Hematopoietic multipotent progenitor cell treated with erythropoietin and hydrocortisone succinate and interleukin-3 and kit ligand, for 17 days (in vitro differentiated cells): Measurements from ENCODE around the gene CASP8AP2.
"Not testable (repeated sequence)": the region's sequence is repeated elsewhere in the genome, so short reads cannot be mapped to it uniquely, and the experiment has no call there.

Experiments
- DNase-seq: peaks from one replicate; pipeline ENCODE4 v3.0.0-alpha.2; 2015; ENCODE audit warnings: low spot score

Gene CASP8AP2

GRCh38 chr6:89829472-89830169 lies at the start of gene CASP8AP2:
Gene CASP8AP2 (plus strand): TSS chr6:89829880.
- peak; percentile 94 for DNase-seq

GRCh38 chr6:89781070-89782034 lies 48.3 kb upstream of the CASP8AP2 start:
- DNase-seq, result no peak

GRCh38 chr6:89782222-89782621 lies 47.5 kb upstream of the CASP8AP2 start:
- no peak for DNase-seq

- DNase-seq, result not testable (repeated sequence)
These were observed 46.4 kb upstream of the CASP8AP2 start for GRCh38 chr6:89783293-89783692.

- no peak for DNase-seq
These were observed 44.8 kb upstream of the CASP8AP2 start for GRCh38 chr6:89784838-89785237.

- no peak for DNase-seq
These were observed 42.7 kb upstream of the CASP8AP2 start for GRCh38 chr6:89786970-89787369.

- no peak for DNase-seq
These were observed 41.9 kb upstream of the CASP8AP2 start for GRCh38 chr6:89787660-89788328.

GRCh38 chr6:89789980-89790379 lies 39.7 kb upstream of the CASP8AP2 start:
- DNase-seq, result no peak

- no peak for DNase-seq
These were observed 39.3 kb upstream of the CASP8AP2 start for GRCh38 chr6:89790403-89790802.

GRCh38 chr6:89792881-89793280 lies 36.8 kb upstream of the CASP8AP2 start:
- DNase-seq, result peak; percentile 70

- peak; percentile 43 for DNase-seq
These were observed 36.1 kb upstream of the CASP8AP2 start for GRCh38 chr6:89793586-89793985.

GRCh38 chr6:89794324-89794723 lies 35.4 kb upstream of the CASP8AP2 start:
- DNase-seq, result no peak

GRCh38 chr6:89797317-89797716 lies 32.4 kb upstream of the CASP8AP2 start:
- DNase-seq, result peak; percentile 55

- DNase-seq, result no peak
These were observed 30.6 kb upstream of the CASP8AP2 start for GRCh38 chr6:89799096-89799495.

GRCh38 chr6:89799756-89800155 lies 29.9 kb upstream of the CASP8AP2 start:
- no peak for DNase-seq

GRCh38 chr6:89803271-89803670 lies 26.4 kb upstream of the CASP8AP2 start:
- no peak for DNase-seq

GRCh38 chr6:89805814-89806371 lies 23.8 kb upstream of the CASP8AP2 start:
- no peak for DNase-seq

GRCh38 chr6:89807581-89807980 lies 22.1 kb upstream of the CASP8AP2 start:
- peak; percentile 40 for DNase-seq

- DNase-seq, result not testable (repeated sequence)
These were observed 16.3 kb upstream of the CASP8AP2 start for GRCh38 chr6:89813422-89813821.

GRCh38 chr6:89817481-89817880 lies 12.2 kb upstream of the CASP8AP2 start:
- no peak for DNase-seq

- DNase-seq, result peak; percentile 67
These were observed 10.7 kb upstream of the CASP8AP2 start for GRCh38 chr6:89818977-89819335.
